Lower leg skin (tissue), 4 donors: ENCODE results near the gene PLIN4. TPM values are rescaled to one million over a fixed set of nuclear protein-coding genes. Genes with fewer than 3 reads are reported as not detected.

Source experiments
- DNase-seq, 2 donors: peaks; one replicate each; pipeline ENCODE4 v3.0.0-alpha.2; 2019; ENCODE audit warnings: low spot score in 2 of 2
- H3K4me3 ChIP-seq: fragments of 200-600 bp; sonication (generic); 2 replicates; pipeline ENCODE4 v1.5.1; 2017; ENCODE audit warnings: mild to moderate bottlenecking, low read depth; ENCODE audit not compliant: poor library complexity, severe bottlenecking
- CTCF ChIP-seq, 3 donors: fragments of 450-650 bp; IDR thresholded peaks; one replicate each; pipeline ENCODE4 v1.5.1; 2016; ENCODE audit warnings: antibody characterized with exemption in 3 of 3, mild to moderate bottlenecking in 3 of 3, moderate library complexity in 2 of 3
- POLR2A ChIP-seq, 2 donors: fragments of 450-650 bp; IDR thresholded peaks; one replicate each; pipeline ENCODE4 v1.6.1; 2016 to 2017; ENCODE audit warnings: antibody characterized with exemption in 2 of 2, mild to moderate bottlenecking in 1 of 2, moderate library complexity in 1 of 2
- WGBS, 2 donors: methylation state at CpG; one replicate each; pipeline ENCODE4 v1.1.5; 2018; 5-methylcytosine and 5-hydroxymethylcytosine counted together
- intact Hi-C: fragments of 100-400 bp; cut with DNase I; formaldehyde crosslinking; loops from one replicate; pipeline ENCODE4 v1.15.0; 2023; ENCODE audit warnings: low total_unique reads
- total RNA-seq, 4 donors: library from RNA; depleted of rRNA; stranded (reverse); fragments of >200 nt; gene quantifications; one replicate each; pipeline ENCODE4 v1.1.0, GENCODE V29; 2016

Gene PLIN4
- total RNA-seq, 4 donors from 2014 or later = 10.6 to 55.1 (median 24.2) TPM

GRCh38 chr19:4550479-4551050, 32.3 kb upstream of the PLIN4 start:
- H3K4me3 ChIP-seq = no peak overlapping the region
- WGBS, 2 donors = 83 to 89% methylated on average over 26 of the region's 26 CpGs
- no peak for DNase-seq
- intact Hi-C loops = no loop called here
- TF ChIP-seq CTCF (IDR thresholded peaks at IDR 0.05) = no peak
- no peak for TF ChIP-seq POLR2A (IDR thresholded peaks at IDR 0.05)

DNA sequence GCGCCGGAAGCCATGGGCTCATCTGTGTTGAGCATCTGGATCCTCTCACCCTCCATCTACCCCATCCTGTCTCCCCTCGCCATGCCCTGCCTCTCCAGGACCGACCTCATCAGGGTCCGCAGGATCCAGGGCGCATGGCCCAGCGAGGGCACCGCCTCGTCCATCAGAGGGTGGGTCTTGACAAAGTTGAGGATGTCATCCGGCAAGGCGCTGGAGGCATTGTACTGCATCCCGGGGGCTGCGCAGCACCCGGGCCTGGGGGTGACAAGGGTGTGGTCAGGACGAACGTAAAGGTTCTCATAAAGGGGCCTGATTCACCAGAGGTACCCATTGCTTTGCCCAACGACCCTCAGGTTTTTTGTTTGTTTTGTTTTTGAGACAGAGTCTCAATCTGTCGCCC, 31.7 kb upstream of the PLIN4 start:
- DNase-seq = no peak
- no peak overlapping the region for H3K4me3 ChIP-seq
- intact Hi-C loops = no loop called here
- no peak for TF ChIP-seq POLR2A (IDR thresholded peaks at IDR 0.05)
- no peak for TF ChIP-seq CTCF (IDR thresholded peaks at IDR 0.05)
- 90 to 93% methylated on average over 18 of the region's 18 CpGs for WGBS, 2 donors

- 73 to 79% methylated on average over 8 to 12 of the region's 14 CpGs for WGBS, 2 donors
- intact Hi-C loops = no loop called here
These were observed 29.9 kb upstream of the PLIN4 start for GRCh38 chr19:4548238-4548584.

DNA sequence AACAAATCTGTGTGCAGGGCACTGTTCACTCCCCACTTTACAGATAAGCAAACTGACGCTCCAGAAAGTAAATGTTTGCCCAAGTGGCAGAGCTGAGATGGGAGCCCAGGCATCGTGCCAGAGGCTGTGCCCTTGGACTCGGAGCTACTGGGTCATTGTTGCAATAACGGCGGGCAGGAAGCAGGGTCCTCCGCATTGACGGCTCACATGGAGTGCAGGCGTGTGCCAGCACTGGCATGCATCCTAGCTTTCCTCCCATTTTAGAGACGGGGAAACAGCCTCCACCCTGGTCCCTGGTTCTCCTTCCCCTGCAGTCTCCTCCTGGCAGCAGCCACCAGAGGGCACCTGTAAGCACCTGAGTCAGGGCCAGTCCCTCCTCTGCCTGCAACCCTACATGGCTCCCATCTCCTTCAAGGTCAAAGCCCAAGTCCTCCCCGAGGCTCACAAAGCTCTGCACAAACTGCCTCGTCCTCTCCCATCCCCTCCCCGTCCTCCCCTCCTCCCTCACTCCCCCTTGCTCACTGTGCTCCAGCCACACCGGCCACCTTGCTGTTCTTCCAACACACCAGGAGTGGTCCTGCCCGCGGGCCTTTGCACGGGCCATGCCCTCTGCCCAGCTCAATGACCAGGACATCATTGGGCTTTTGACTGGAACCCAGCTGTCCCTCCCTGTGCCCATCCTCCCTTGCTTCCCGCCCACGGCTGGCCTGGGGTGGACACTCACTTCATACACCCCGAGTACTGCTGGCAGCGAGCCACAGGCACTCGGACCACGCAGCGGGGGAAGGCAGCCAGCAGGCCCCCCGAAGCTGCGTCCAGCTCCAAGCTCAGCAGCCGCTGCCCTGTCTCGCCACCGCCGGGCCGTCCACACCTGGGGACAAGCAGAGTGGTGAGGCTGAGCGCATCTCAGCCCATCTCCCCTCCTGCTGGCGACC, 29.3 kb upstream of the PLIN4 start:
- DNase-seq = no peak
- H3K4me3 ChIP-seq = no peak overlapping the region
- intact Hi-C loops = no loop called here
- TF ChIP-seq CTCF (IDR thresholded peaks at IDR 0.05) = no peak
- TF ChIP-seq POLR2A (IDR thresholded peaks at IDR 0.05) = no peak
- 67 to 68% methylated on average over 28 to 29 of the region's 32 CpGs for WGBS, 2 donors

More at GRCh38 chr19:4548238-4548584, 29.9 kb upstream of the PLIN4 start:
- no peak for TF ChIP-seq POLR2A (IDR thresholded peaks at IDR 0.05)
- TF ChIP-seq CTCF (IDR thresholded peaks at IDR 0.05) = no peak
- no peak overlapping the region for H3K4me3 ChIP-seq
- DNase-seq = no peak

DNA sequence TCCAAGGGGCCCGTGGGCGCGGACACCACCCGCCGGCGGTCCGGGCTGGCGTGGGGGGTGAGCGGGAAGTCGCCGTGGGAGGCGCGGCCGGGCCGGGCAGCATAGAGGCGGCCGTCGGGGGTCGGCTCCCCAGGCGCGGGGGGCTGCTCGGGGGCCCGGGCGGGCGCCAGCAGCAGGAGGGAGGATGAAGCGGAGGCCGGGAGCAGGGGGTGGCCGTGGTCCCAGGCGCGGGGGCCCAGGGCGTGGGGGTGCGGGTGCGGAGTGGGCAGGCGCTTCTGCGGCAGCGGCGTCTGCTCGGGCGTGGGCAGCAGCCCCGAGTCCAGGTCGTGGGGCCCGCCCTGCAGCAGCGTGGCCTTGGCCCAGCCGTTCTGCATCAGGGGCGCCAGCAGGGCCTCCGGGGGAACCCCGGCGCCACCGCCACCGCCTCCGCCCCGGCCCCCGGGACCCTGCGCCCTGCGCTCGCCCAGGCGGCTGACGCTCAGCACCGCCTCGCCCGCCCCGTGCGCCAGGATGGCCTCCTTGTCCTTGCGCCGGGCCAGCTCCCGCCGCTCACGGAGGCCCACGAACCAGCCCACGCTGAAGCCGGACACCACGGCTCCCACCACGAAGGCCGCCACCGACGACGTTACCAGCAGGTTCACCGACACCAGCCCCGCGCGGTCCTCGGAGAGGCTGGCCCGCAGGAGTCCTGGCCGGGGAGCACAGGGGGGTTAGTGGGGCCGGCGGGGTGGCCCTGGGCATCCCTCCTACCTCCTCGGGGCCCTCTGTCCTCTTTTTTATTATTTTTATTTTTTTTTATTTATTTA, 25.8 kb upstream of the PLIN4 start:
- TF ChIP-seq POLR2A (IDR thresholded peaks at IDR 0.05) = no peak
- TF ChIP-seq CTCF (IDR thresholded peaks at IDR 0.05) = no peak
- intact Hi-C loops = no loop called here
- no peak overlapping the region for H3K4me3 ChIP-seq
- WGBS, 2 donors = 92 to 95% methylated on average over 66 to 84 of the region's 87 CpGs
- no peak for DNase-seq
